ENCODE results near the gene PFDN1. TPM values are rescaled to one million over a fixed set of nuclear protein-coding genes. Genes with fewer than 3 reads are reported as not detected.
A peak's percentile ranks its signal among the peaks of the same experiment; 100 is the strongest.

The PFDN1 gene
- total and polyA plus RNA-seq, 9 of the 15 experiments (the other 6 are each of a cell fraction or from before 2014, with no cell fraction given) = 45.5 to 215 (median 78.0) TPM

GRCh38 chr5:140346348-140347221 is 43.7 kb upstream of the PFDN1 start, which contains the start of gene HBEGF (continued):
- no peak for TF ChIP-seq POLR2B (IDR thresholded peaks at IDR 0.05; ENCODE audit: low read depth, partially characterized antibody)
- TF ChIP-seq NFRKB (IDR thresholded peaks at IDR 0.05; ENCODE audit: low read depth) = no peak
- TF ChIP-seq SREBF2 (CRISPR knock-in tag; IDR thresholded peaks at IDR 0.05) = no peak
- TF ChIP-seq MED1 (CRISPR knock-in tag; IDR thresholded peaks at IDR 0.05; ENCODE audit: borderline replicate concordance) = no peak
- TF ChIP-seq CREM (IDR thresholded peaks at IDR 0.05; ENCODE audit: low read depth) = peak; percentile 49; the same call in 1 of the 2 replicates
- TF ChIP-seq TEAD2 (tag; IDR thresholded peaks at IDR 0.05) = no peak
- TF ChIP-seq NR1H2 (CRISPR knock-in tag; IDR thresholded peaks at IDR 0.05) = no peak
- TF ChIP-seq MEF2A (IDR thresholded peaks at IDR 0.05; ENCODE audit: control insufficient read depth, low read depth, low read length) = no peak
- no peak for TF ChIP-seq SMAD3 (CRISPR knock-in tag; conservative IDR thresholded peaks at IDR 0.05)
- peak; percentile 23; the same call in 1 of the 2 replicates for TF ChIP-seq GATAD2B (IDR thresholded peaks at IDR 0.05; ENCODE audit: borderline replicate concordance)
- no peak for TF ChIP-seq ZNF3 (CRISPR knock-in tag; IDR thresholded peaks at IDR 0.05)
- TF ChIP-seq RUNX1 (IDR thresholded peaks at IDR 0.05; ENCODE audit: low read depth) = no peak
- no peak for TF ChIP-seq BRD4 (IDR thresholded peaks at IDR 0.05)
- TF ChIP-seq ZNF384 (IDR thresholded peaks at IDR 0.05; ENCODE audit: low read depth, low read length) = no peak
- TF ChIP-seq, protein P1, sequence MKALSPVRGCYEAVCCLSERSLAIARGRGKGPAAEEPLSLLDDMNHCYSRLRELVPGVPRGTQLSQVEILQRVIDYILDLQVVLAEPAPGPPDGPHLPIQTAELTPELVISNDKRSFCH (CRISPR knock-in tag; IDR thresholded peaks at IDR 0.05) = no peak
- TF ChIP-seq, protein P1 (tag; IDR thresholded peaks at IDR 0.05) = no peak
- no peak for TF ChIP-seq ZNF197 (CRISPR knock-in tag; IDR thresholded peaks at IDR 0.05; ENCODE audit: low read depth)
- TF ChIP-seq, protein P2, sequence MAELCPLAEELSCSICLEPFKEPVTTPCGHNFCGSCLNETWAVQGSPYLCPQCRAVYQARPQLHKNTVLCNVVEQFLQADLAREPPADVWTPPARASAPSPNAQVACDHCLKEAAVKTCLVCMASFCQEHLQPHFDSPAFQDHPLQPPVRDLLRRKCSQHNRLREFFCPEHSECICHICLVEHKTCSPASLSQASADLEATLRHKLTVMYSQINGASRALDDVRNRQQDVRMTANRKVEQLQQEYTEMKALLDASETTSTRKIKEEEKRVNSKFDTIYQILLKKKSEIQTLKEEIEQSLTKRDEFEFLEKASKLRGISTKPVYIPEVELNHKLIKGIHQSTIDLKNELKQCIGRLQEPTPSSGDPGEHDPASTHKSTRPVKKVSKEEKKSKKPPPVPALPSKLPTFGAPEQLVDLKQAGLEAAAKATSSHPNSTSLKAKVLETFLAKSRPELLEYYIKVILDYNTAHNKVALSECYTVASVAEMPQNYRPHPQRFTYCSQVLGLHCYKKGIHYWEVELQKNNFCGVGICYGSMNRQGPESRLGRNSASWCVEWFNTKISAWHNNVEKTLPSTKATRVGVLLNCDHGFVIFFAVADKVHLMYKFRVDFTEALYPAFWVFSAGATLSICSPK (IDR thresholded peaks at IDR 0.05; ENCODE audit: borderline replicate concordance) = no peak
- TF ChIP-seq, protein P3, sequence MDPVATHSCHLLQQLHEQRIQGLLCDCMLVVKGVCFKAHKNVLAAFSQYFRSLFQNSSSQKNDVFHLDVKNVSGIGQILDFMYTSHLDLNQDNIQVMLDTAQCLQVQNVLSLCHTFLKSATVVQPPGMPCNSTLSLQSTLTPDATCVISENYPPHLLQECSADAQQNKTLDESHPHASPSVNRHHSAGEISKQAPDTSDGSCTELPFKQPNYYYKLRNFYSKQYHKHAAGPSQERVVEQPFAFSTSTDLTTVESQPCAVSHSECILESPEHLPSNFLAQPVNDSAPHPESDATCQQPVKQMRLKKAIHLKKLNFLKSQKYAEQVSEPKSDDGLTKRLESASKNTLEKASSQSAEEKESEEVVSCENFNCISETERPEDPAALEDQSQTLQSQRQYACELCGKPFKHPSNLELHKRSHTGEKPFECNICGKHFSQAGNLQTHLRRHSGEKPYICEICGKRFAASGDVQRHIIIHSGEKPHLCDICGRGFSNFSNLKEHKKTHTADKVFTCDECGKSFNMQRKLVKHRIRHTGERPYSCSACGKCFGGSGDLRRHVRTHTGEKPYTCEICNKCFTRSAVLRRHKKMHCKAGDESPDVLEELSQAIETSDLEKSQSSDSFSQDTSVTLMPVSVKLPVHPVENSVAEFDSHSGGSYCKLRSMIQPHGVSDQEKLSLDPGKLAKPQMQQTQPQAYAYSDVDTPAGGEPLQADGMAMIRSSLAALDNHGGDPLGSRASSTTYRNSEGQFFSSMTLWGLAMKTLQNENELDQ (CRISPR knock-in tag; IDR thresholded peaks at IDR 0.05; ENCODE audit: borderline replicate concordance) = no peak
- TF ChIP-seq SIRT6 (IDR thresholded peaks at IDR 0.05; ENCODE audit: low read depth, low read length) = no peak
- TF ChIP-seq HMGN3 (IDR thresholded peaks at IDR 0.05; ENCODE audit: borderline replicate concordance, extremely low read depth, insufficient read length, low read depth, low read length) = peak; percentile 25
- no peak for TF ChIP-seq NCOA6 (IDR thresholded peaks at IDR 0.05)
- peak; percentile 71 to 79 for TF ChIP-seq MAZ (CRISPR knock-in tag; conservative IDR thresholded peaks at IDR 0.05 in 1 of 2, IDR thresholded peaks at IDR 0.05 in 1 of 2)
- TF ChIP-seq PKNOX1 (IDR thresholded peaks at IDR 0.05) = peak; percentile 97

Measured in K562 (cell line).